GM21515 (cell line): ENCODE data around the gene MTG2.

ENCODE experiments used
- ATAC-seq: cut with Tn5 transposase; IDR thresholded peaks from one replicate; pipeline ENCODE4 v1.9.1; 2021; ENCODE audit not compliant: unreplicated experiment

Gene MTG2

GRCh38 chr20:62243106-62243505 is 60.3 kb downstream of the MTG2 start:
- ATAC-seq = no peak

GRCh38 chr20:62243906-62244515 is 61.2 kb downstream of the MTG2 start:
- ATAC-seq = no peak

GRCh38 chr20:62244644-62245108 is 61.8 kb downstream of the MTG2 start:
- ATAC-seq = no peak

GRCh38 chr20:62245911-62246280 is 63.1 kb downstream of the MTG2 start:
- no peak for ATAC-seq

GRCh38 chr20:62246431-62246830 is 63.6 kb downstream of the MTG2 start:
- ATAC-seq = no peak

GRCh38 chr20:62246872-62247652 is 64.2 kb downstream of the MTG2 start:
- ATAC-seq = no peak

- ATAC-seq = no peak
These were observed 66.2 kb downstream of the MTG2 start for GRCh38 chr20:62248890-62249560.

- ATAC-seq = no peak
These were observed 69.6 kb downstream of the MTG2 start for GRCh38 chr20:62252342-62252966.
